HG03108 (cell line): Measurements from ENCODE around the gene CCNB3.
A peak's percentile ranks its signal among the peaks of the same experiment; 100 is the strongest.
"Not testable (repeated sequence)": the region's sequence is repeated elsewhere in the genome, so short reads cannot be mapped to it uniquely, and the experiment has no call there.

Experiments used
- ATAC-seq: cut with Tn5 transposase; IDR thresholded peaks from one replicate; pipeline ENCODE4 v1.9.1; 2021; ENCODE audit warnings: moderate library complexity; ENCODE audit not compliant: unreplicated experiment

The CCNB3 gene

GRCh38 chrX:50204364-50204899 is at the start of gene CCNB3:
Gene CCNB3 (plus strand): TSS chrX:50204765. CDS start chrX:50285164, 80,399 bp downstream.
- peak; percentile 92 for ATAC-seq

GRCh38 chrX:50157545-50158135 is 46.9 kb upstream of the CCNB3 start:
- no peak for ATAC-seq

- no peak for ATAC-seq
These were observed 46.0 kb upstream of the CCNB3 start for GRCh38 chrX:50158593-50158992.

GRCh38 chrX:50161127-50161526 is 43.4 kb upstream of the CCNB3 start:
- no peak for ATAC-seq

GRCh38 chrX:50165727-50166126 is 38.8 kb upstream of the CCNB3 start:
- ATAC-seq = no peak

- no peak for ATAC-seq
These were observed 37.2 kb upstream of the CCNB3 start for GRCh38 chrX:50167366-50167765.

GRCh38 chrX:50168241-50168687 is 36.3 kb upstream of the CCNB3 start:
- ATAC-seq = peak; percentile 30

GRCh38 chrX:50169717-50170116 is 34.8 kb upstream of the CCNB3 start:
- ATAC-seq = no peak

GRCh38 chrX:50180073-50180940 is 24.3 kb upstream of the CCNB3 start:
- ATAC-seq = no peak

- no peak for ATAC-seq
These were observed 20.7 kb upstream of the CCNB3 start for GRCh38 chrX:50183891-50184290.

GRCh38 chrX:50188859-50189600 is 15.5 kb upstream of the CCNB3 start:
- no peak for ATAC-seq

- no peak for ATAC-seq
These were observed 6.2 kb upstream of the CCNB3 start for GRCh38 chrX:50198348-50198747.

- no peak for ATAC-seq
These were observed 3.7 kb upstream of the CCNB3 start, which contains the start of gene AKAP4 for GRCh38 chrX:50200907-50201306. Gene AKAP4 (minus strand): TSS chrX:50201007. CDS start chrX:50200889, 118 bp downstream.

GRCh38 chrX:50202539-50202938 is 2.0 kb upstream of the CCNB3 start:
- ATAC-seq = no peak

GRCh38 chrX:50206753-50207152 is 2.2 kb downstream of the CCNB3 start:
- ATAC-seq = no peak

- ATAC-seq = no peak
These were observed 6.9 kb downstream of the CCNB3 start for GRCh38 chrX:50211510-50211909.

- no peak for ATAC-seq
These were observed 76.7 kb downstream of the CCNB3 start for GRCh38 chrX:50281253-50281652.

- no peak for ATAC-seq
These were observed 122.7 kb downstream of the CCNB3 start for GRCh38 chrX:50327235-50327634.

- not testable (repeated sequence) for ATAC-seq
These were observed 128.1 kb downstream of the CCNB3 start for GRCh38 chrX:50332668-50333067.

GRCh38 chrX:50333308-50333707 is 128.7 kb downstream of the CCNB3 start:
- ATAC-seq = no peak

GRCh38 chrX:50343917-50344316 is 139.4 kb downstream of the CCNB3 start:
- no peak for ATAC-seq
